ENCODE results near the gene ADAP2.
"Not testable (repeated sequence)": the region's sequence is repeated elsewhere in the genome, so short reads cannot be mapped to it uniquely, and the experiment has no call there.

Gene ADAP2

GRCh38 chr17:30969989-30970830 lies 48.5 kb downstream of the ADAP2 start:
- DNase-seq (ENCODE audit: low spot score) = no peak

- peak; percentile 71 for DNase-seq (ENCODE audit: low spot score)
These were observed 49.3 kb downstream of the ADAP2 start, which contains the start of gene RNF135 for GRCh38 chr17:30970831-30971567. RNF135 (plus strand) TSS chr17:30971039; CDS start chr17:30971074, 35 bp downstream.

- no peak for DNase-seq (ENCODE audit: low spot score)
These were observed 53.5 kb downstream of the ADAP2 start for GRCh38 chr17:30975042-30975820.

GRCh38 chr17:30979919-30980318 lies 58.2 kb downstream of the ADAP2 start:
- DNase-seq (ENCODE audit: low spot score) = not testable (repeated sequence)

- no peak for DNase-seq (ENCODE audit: low spot score)
These were observed 60.1 kb downstream of the ADAP2 start for GRCh38 chr17:30981531-30982519.

- no peak for DNase-seq (ENCODE audit: low spot score)
These were observed 61.1 kb downstream of the ADAP2 start for GRCh38 chr17:30982855-30983254.

GRCh38 chr17:30990458-30990857 lies 68.7 kb downstream of the ADAP2 start:
- no peak for DNase-seq (ENCODE audit: low spot score)

- no peak for DNase-seq (ENCODE audit: low spot score)
These were observed 70.8 kb downstream of the ADAP2 start for GRCh38 chr17:30992551-30992950.

GRCh38 chr17:30995347-30995746 lies 73.6 kb downstream of the ADAP2 start:
- no peak for DNase-seq (ENCODE audit: low spot score)

GRCh38 chr17:30996486-30996885 lies 74.7 kb downstream of the ADAP2 start:
- no peak for DNase-seq (ENCODE audit: low spot score)

GRCh38 chr17:30997270-30997669 lies 75.5 kb downstream of the ADAP2 start:
- DNase-seq (ENCODE audit: low spot score) = no peak

- DNase-seq (ENCODE audit: low spot score) = no peak
These were observed 76.1 kb downstream of the ADAP2 start for GRCh38 chr17:30997842-30998241.

- no peak for DNase-seq (ENCODE audit: low spot score)
These were observed 80.3 kb downstream of the ADAP2 start for GRCh38 chr17:31002047-31002446.

- DNase-seq (ENCODE audit: low spot score) = no peak
These were observed 81.6 kb downstream of the ADAP2 start for GRCh38 chr17:31003225-31003866.

GRCh38 chr17:31004160-31004559 lies 82.4 kb downstream of the ADAP2 start:
- DNase-seq (ENCODE audit: low spot score) = no peak

- no peak for DNase-seq (ENCODE audit: low spot score)
These were observed 86.1 kb downstream of the ADAP2 start for GRCh38 chr17:31007695-31008373.

GRCh38 chr17:31008374-31009041 lies 86.8 kb downstream of the ADAP2 start:
- DNase-seq (ENCODE audit: low spot score) = peak; percentile 51
